Activated naive CD8-positive, alpha-beta T cell treated with anti-CD3 and anti-CD28 coated beads, Interleukin-2, amount 50 U/mL, for 16 hours (primary cell): ENCODE data around the gene SCG2.

Experiments
- DNase-seq: peaks from one replicate; pipeline ENCODE4 v3.0.0-alpha.2; 2020; ENCODE audit warnings: low read depth, low spot score

SCG2 gene

DNA sequence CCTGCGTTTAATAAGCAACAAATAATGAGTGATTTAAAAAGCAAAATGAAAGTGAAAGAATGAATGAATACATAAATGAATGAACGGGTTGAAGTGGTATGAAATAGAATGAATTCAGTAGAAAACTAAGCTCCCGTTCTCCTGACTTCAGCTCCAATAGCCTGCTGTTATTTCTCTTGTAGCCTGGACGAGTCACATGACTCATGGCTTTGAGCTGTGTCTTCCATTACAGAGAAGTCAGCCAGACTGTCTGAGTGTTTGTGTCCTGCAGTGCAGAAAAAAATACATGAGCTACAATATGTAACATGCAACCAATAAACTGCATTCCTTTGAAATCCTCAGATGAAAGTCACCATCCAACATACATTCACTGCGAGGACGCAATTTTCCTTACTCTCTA, 21.2 kb downstream of the SCG2 start:
- no peak for DNase-seq

DNA sequence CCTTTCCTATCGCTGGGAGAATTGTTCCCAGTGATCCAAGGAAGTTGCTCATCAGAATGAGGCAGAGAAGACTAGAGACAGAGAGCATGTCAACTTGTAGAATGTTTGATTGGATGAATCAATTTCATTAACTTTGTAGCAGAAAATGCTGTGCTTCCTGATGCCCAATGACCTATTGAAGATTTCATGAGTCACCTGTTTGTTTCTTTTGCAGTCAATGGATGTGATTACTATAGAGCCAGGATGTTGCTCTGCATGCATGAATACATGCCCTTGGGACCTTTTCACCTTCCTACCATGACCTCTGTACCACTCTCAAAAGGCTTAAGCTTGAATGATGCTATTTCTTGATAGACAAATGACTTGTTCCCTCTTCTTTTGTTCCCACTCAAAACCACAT, 23.3 kb downstream of the SCG2 start:
- no peak for DNase-seq

DNA sequence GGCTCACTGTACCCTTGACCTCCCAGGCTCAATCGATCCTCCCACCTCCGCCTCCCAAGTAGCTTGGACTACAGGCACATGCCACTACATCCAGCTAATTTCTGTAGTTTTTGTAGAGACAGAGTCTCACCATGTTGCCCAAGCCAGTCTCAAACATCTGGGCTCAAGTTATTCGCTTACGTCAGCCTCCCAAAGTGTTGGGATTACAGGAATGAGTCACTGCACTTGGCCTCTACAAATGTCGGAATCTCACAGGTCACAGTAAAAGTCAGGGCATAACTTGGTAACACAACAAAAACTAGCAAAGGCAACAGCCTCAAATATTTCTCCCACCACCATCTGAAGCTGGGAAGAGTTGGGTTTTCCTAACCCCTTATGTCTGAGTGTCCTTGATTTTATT, 25.3 kb downstream of the SCG2 start:
- DNase-seq: no peak

DNA sequence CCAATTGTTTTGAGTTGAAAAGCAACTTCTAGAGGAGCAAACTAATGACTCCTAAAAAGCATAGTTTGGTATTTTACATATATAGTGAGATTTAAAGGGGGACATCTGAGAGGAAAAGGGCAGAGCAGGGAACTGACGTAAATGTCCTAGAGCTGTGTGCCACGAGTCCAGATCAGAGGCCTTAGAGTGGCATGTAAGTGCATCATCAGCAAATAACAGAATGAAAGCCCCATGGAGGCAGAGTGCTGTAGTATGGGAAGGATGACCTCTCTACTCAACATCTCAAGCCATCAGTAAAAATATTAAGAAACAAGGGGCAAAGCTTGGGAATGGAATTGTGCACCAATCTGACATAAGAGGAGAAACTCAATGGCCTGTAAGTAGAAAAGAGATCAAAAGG, 31.4 kb downstream of the SCG2 start:
- DNase-seq: no peak

DNA sequence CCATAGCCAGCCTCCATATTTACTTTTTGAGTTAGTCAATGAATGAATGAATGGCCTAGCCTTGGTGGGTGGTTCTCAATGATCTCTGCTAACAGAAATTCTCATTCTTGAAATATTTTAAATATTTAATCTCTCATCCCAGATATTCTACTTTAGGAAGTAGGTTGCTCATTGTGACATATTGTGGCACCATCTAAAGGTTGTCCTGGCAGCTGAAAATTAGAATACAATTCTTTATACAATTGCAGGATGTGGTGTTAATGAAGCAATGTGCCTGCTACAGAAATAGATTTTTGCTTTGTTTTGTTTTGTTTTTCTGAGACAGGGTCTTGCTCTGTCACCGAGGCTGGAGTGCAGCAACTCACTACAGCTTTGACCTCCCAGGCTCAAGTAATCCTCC, 35.8 kb downstream of the SCG2 start:
- DNase-seq: no peak

DNA sequence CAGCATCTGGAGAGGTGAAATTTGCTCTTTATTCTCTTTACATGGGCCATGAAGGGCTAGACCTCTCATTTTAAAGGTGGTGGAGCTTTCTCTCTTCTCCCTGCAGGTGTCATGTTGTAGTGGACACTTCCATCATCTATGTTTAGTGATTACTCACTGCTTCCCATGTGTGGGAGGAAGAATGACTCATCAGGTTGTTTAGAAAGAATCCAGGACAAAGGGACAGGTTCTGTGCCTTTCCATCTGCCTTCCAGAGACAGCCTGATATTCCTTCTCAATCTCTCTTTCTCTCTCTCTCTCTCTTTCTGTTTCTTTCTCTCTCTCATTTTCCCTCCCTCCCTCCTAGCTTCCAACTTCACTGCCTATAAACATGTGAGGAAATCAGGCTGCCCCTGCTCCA, 38.7 kb downstream of the SCG2 start:
- no peak for DNase-seq

DNA sequence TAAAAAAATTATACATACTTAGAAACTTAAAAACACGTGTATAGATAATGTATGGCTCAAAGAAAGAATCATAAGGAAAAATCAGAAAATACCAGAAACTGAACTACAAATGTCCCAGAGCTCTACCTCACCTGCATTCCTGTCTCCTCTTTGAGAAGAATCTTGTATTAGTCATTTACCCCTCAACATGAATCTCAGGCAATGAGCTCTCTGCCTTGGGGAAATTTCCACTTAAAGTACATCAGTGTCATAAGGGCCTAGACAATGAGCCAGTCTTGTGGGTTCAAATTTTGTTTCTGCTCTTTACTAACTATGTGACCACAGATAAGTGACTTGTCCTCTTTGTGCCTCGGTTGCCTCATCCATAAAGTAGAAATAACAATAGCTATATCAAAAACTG, 40.1 kb downstream of the SCG2 start:
- DNase-seq: no peak

DNA sequence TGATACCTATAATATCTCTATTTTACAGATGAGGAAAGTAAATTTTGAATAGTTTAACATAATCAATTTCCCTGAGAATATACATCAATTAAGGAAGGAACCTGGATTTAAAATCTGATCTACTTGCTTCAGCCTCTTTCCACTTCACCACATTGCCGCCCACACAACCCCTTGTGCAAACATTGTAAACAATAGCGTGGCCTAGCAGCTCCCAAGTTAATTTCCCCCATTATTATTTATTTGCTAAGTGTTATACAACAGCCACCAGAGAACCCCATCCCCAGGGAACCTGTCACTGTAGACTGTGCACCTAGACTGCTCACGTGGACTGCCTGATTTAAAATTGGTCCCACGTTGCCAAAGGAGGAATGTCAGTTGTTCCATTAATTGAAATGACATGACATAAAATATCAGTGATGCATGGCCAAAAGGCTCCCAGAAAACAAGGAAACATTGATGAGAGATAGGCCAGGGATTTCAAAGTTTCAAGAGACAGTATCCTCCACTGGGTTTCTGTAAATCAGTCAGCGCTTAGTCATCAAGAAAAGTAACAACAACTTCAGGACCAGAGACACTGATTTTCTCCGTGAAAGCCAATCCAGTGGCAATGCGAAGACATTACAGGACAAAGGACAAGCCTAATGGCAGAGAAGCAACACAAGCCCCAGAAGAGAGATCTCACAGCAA, 41.3 kb downstream of the SCG2 start:
- DNase-seq: no peak

- no peak for DNase-seq
These were observed 43.2 kb downstream of the SCG2 start for GRCh38 chr2:223558970-223559369.

- DNase-seq: no peak
These were observed 47.2 kb downstream of the SCG2 start for GRCh38 chr2:223554923-223555322.

- DNase-seq: no peak
These were observed 52.9 kb downstream of the SCG2 start for GRCh38 chr2:223549215-223549614.

GRCh38 chr2:223548194-223548593, 54.0 kb downstream of the SCG2 start:
- no peak for DNase-seq
